GM21737 (cell line): ENCODE measurements around the gene CRTC3.
"Not testable (repeated sequence)": the region's sequence is repeated elsewhere in the genome, so short reads cannot be mapped to it uniquely, and the experiment has no call there.

Experiments
- ATAC-seq: cut with Tn5 transposase; IDR thresholded peaks from one replicate; pipeline ENCODE4 v1.9.1; 2021; ENCODE audit warnings: mild to moderate bottlenecking, moderate library complexity; ENCODE audit not compliant: unreplicated experiment

The CRTC3 gene

DNA sequence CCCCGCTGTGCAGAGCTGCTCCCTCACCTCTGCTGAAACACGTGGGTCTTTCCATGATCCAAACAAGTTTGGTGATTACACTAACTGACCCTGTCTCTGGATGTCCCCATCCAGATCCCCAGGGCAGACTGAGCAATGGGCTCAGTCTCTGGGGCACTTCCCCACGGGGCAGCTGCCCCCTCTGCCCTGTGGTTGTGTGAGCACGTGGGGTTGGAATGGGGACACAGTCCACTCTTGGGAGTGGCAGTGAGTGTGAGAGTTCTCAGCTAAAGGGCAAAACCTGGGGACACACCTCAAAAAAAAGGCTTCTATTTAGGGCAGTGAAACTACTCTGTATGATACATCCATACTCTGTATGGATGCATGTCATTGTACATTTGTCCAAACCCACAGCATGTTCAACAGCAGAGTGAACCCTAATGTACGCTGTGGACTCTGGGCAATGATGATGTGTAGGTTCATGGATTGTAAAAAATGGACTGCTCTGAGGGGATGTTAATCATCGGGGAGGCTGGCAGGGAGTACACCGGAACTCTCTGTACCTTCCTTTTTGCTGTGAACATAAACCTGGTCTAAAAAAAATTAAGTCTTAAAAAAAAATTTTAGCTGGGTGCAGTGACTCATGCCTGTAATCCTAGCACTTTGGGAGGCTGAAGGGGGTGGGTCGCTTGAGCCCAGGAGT lies 137.5 kb downstream of the CRTC3 start:
- no peak for ATAC-seq

DNA sequence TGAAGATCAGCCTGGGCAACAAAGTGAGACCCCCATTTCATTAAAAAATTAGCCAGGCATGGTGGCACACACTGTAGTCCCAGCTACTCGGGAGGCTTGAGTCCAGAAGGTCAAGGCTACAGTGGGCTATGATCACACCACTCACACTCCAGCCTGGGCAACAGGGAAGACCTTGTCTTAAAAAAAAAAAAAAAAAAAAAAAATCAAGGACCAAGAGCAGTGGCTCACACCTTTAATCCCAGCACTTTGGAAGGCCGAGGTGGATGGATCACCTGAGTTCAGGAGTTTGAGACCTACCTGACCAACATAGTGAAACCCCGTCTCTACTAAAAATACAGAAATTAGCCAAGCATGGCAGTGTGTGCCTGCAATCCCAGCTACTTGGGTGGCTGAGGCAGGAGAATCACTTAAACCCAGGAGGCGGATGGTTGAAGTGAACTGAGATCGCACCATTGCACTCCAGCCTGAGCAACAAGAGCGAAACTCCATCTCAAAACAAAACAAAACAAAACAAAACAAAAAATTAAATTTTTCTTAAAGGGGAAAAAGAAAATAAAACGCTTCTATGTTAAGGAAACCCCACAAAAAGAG lies 138.1 kb downstream of the CRTC3 start:
- not testable (repeated sequence) for ATAC-seq

DNA sequence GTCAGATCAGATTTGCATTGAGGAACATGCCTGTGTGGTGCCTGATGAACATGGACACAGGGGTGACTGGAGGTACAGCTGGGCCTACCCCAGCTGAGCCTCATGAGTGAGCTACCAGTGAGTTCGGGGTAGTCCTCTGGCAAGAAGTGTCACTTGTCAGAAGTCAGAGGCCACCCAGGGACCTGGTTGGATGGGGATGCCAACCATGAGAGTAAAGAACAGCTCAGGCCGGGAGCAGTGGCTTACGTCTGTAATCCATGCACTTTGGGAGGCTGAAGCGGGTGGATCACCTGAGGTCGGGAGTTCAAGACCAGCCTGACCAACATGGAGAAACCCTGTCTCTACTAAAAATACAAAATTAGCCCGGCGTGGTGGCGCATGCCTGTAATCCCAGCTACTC lies 140.9 kb downstream of the CRTC3 start:
- ATAC-seq, result not testable (repeated sequence)

DNA sequence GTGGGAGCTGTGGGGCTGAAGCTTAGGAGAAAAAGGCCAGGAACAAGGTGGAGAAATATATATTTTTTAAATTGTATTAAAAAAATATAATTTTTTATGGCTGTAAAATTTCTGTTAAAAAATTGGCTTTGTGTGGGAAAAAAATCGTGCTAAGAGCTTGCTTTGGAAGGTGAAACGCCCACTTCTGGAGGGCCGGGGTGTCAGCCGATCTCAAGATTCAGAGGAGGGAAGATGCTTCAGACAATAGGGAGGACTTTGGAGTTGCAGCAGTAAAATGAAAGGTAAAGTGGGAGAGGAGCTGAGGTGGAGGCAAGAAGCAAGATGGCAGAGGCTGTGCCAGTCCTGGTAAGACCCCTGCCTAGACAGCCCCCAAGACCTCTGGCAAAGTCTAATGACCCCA lies 141.5 kb downstream of the CRTC3 start:
- no peak for ATAC-seq

DNA sequence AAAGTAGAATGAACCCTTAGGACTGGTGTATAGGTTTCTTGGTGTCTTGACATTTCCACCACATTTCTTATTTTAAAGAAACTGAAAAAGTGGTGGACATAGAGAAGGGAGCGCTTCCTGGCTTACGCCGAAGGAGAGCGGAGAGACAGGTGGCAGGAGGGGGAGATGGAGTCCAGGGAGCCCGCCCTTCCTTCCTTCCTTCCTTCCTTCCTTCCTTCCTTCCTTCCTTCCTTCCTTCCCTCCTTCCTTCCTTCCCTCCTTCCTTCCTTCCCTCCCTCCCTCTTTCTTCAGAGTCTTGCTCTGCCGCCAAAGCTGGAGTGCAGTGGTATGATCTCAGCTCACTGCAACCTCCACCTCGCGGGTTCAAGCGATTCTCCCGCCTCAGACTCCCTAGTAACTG lies 143.6 kb downstream of the CRTC3 start:
- ATAC-seq, result not testable (repeated sequence)

DNA sequence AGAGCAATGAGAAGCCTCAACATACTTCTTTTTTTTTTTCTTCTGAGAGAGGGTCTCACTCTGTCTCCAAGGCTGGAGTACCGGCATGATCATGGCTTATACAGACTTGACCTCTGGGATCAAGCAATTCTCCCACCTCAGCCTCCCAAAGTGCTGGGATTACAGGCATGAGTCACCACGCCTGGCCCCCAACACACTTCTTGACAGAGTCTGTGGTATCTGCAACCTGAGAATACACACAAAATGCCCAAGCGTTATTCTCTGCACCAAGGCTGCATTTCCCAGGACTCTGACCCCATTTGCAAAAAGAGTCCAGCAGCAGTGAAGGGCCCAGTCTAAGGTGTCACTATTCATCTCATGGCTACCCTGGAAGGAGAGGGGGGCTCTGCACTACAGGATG lies 144.8 kb downstream of the CRTC3 start:
- no peak for ATAC-seq

DNA sequence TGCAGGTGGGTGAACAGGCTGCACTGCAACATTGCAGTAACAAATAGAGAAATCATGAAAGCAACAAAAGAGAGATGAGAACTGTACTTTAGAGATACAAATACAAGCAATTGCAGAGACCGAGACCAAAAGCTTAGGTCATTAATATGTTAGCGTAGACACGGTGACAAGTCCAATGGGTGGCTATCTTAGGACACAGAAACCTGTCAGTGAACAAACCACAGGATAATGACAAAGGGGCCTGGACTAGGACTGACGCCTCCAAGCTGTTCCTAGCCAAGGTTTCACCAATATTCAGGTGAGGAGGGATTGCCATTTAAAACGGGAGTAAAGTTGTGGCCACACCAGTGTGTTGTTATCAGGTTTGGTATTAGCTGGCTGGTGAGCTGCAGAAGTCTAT lies 145.7 kb downstream of the CRTC3 start:
- no peak for ATAC-seq

DNA sequence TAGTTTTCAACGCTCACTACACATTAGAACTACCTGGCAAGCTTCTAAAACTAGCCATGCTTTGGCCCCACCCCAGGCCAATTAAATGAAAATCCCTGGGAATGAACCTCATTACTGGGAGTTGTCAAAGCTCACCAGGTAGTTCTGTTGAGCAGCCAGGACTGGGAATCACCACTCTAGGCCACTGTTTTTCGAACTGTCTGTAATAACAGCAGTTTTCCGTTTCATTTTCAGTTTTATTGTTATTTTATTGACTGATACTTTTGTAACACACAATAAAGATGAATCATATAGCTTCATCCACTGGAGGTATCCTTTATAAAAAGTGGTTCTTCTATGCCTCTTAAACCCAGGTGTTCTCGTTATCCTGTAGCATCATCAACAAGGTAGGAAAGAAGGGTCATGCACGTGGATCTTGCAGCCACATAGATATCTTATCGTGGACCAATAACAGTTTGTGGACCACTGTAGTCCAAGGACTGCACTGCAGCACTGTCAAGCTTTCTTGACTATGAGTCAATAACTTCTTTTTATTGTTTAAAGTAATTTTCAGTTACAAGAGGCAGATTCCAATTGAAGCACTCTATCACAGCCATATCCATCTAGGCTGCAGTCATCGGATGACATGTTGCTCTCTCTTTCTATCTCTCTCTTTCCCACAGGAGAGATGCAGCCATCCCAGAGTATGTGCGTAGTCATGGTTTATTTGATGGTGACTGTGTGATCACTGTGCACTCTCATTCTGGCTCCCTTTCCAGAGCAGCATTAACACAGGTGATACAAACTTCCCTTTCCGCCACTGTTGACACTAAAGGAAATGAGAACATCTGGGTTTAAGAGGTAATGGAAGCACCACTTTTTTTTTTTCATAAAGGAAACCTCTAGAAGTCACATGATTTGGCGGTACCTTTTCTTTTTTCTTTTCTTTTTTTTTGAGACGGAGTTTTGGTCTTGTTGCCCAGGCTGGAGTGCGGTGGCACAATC lies 148.4 kb downstream of the CRTC3 start:
- no peak for ATAC-seq

DNA sequence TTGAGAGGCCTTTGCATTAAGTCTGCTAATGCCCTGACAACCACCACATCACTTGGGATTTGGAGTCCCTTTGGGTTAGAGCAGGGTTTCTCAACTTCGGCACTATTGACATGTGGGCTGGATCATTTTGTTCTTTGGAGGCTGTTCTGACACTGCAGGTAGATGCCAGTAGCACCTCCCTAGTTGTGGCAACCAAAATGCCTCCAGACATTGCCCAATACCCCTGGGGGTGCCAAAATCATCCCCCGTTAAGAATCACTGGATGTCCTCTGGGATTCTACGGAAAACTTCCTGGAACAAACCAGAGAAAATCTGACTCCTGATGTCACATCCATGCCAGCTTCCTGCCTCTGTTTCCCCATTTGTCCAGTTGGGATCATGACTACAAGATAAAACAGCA lies 150.2 kb downstream of the CRTC3 start:
- no peak for ATAC-seq

DNA sequence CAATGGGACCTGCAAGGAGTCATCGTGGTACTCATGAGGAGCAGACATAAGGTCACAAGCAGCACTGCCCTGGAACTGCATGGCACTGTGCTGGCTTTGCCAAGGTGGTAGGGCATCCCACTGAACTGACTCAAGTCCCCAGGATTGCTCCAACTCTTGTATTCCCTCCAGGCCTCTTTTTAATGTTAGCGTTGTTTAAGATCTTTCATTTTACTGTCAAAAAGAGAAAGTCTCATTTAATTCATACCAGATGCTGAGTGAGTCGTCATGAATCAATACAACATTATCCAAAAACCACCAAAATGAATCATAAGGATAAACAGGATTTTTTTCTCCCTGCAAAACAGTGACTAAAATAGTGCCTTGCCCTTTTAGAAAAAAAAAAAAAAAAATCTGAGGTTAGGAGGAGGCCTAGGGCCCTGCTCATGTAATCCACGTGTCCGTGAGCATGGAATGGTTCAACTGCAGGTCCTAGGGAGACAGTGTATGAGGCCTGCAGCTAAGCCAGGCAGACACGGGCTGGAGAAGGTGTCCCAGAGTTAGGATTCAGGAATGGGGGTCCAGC lies 150.7 kb downstream of the CRTC3 start:
- no peak for ATAC-seq

DNA sequence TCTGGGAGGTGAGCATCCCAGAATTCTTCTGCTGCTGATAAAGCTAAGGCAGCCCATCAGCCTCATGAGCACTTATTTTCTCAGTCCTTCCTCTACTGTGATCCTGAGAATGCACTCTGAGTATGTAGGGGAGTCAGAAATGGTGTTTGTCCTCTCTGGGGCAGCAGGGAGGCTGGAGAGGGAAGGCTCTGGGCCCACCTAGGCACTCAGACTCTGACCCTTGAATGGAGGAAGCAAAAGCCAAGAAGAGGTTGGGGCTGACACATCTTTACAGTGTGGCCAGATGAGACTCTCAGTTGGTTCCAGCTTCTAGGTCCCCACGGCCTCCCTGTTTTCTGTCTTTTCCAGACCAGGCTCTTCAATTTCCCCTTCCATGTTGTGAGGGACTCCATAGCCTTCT lies 151.3 kb downstream of the CRTC3 start:
- ATAC-seq, result no peak

DNA sequence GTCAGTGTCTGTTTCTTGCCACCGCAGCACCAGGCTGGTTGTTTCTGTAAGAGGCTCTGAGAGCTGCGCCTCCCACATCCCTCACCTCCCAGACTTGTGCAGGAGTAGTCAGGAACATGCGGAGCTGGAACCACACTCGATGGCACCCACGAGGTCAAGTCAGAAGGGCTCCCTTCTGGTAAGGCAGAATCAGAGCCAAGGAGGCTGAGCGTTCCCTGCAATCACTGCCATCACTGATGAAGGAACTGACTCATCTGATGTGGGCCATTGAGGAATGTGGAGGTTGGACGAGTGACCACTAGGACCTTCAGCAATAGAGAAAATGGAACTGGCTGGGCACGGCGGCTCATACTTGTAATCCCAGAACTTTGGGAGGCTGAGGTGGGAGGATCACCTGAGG lies 151.8 kb downstream of the CRTC3 start:
- no peak for ATAC-seq

DNA sequence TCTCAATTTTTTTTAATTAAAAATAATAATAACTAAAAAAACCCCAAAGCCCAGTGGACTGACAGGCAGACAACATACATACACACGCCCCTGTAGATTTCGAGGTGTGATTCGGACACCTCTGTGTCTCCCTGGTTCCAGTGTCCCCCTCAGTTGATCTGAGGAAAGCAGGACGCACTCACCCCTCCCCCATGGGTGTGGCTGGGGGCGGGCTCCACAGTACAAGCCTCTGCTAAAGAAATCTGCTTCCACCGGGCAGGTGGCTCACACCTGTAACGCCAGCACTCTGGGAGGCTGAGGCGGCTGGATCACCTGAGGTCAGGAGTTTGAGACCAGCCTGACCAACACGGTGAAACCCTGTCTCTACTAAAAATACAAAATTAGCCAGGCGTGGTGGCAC lies 153.6 kb downstream of the CRTC3 start:
- ATAC-seq, result no peak

DNA sequence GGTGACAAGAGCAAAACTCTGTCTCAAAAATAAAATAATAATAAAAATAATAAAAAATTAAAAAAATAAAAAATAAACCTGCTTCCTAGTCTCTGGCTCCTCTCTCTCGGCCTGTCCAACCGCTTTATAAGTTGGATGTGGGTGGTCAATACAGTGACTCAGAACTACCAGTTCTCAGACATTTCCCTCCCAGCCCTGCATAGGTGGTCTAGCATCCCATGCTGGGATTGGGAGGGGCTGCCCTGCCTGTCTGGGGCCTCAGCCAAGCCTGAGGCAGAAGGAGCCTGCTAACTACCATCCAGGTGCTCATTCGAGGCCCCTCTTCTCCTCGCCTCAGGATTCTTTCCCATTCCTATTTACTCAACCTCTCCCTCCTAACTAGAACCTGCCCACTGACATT lies 154.2 kb downstream of the CRTC3 start:
- no peak for ATAC-seq

DNA sequence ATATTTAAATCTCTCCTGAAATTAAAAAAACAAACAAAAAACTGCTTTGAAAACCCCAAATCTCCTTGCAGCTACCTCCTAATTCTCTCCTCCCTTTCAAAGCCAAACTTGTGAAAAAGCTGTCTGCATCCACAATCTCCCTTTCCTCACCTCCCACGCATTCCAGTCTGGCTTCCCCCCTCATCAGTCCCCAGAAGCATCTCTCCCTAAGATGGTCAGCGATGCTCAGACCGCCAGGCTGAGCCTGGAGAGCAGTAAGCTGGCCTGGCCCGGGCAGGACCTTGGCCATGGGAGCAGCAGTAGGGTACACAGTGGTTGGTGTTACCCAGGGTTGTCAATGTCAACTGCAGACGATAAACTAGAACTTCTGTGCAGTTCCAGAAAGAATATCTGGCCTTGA lies 154.6 kb downstream of the CRTC3 start:
- ATAC-seq, result no peak

DNA sequence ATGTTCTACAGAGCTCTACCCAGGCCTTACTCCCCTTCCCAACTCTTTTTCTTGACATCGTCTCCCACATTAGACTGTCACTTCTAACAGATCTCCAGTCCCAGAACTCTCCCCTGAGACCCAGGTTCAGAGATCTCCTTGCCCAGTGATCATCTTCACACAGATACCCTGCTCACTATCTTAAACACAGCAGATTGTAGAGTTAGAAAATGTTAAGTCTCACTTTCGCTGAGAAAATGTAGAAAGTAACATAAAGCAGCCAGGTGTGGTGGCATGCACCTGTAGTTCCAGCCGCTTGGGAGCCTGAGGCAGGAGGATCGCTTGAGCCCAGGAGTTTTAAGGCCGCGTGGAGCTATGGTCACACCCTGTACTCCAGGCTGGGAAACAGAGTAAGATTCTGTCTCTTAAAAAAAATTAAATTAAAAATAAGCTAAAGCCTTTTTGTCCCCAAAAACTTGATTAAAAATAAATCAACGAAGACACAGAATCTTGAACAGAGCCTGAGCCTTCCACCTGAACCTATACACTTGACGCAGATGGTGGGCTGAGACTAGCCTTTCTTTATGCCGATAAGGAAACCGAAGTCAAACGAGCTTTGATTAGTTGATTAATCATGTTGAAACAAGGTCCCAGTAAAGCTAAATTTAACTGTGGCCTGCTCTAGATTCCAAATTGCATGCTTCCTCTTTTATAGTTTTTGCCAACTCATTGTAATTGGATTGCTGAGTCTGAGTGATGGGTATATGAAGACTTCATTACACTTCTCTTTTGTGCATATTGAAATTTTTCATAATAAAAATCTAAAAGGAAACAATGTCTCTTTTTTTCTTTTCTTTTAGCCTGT lies 156.1 kb downstream of the CRTC3 start:
- peak; percentile 27 for ATAC-seq

DNA sequence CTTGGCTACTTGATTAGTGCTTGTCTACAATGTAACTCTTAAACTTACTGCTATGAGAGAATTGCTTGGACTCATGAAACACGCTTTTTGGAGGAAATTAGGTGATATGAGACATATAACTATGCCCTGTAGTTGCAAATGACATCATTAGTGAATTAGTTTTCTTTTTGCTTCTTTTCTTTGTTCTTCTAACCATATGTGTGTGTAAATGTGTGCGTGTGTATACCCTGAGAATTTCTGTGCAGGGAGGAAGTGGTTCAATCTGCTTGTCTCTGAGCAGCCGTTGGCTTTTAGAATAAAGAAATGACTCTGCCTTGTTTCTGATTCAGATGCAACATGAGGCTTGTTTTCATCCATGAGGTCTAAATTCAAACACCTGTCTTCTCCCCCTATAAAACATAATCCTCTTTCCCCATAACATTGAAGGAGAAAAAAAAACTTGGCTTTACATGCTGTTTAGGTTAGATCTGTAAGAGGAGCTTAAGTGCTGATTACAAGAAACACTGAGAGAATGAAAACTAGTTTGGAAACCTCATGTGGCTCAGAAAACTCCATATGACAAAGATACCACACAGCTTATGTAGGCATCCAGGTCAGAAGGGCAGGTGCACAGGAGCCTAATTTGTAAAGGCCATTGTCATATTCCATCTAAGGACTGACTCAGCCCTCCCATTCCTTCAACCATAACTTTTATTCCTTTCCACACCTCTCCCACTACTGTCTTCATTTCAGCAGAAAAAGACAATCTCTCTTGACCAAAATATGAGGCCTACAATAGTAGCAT lies 156.9 kb downstream of the CRTC3 start:
- peak; percentile 79 for ATAC-seq

DNA sequence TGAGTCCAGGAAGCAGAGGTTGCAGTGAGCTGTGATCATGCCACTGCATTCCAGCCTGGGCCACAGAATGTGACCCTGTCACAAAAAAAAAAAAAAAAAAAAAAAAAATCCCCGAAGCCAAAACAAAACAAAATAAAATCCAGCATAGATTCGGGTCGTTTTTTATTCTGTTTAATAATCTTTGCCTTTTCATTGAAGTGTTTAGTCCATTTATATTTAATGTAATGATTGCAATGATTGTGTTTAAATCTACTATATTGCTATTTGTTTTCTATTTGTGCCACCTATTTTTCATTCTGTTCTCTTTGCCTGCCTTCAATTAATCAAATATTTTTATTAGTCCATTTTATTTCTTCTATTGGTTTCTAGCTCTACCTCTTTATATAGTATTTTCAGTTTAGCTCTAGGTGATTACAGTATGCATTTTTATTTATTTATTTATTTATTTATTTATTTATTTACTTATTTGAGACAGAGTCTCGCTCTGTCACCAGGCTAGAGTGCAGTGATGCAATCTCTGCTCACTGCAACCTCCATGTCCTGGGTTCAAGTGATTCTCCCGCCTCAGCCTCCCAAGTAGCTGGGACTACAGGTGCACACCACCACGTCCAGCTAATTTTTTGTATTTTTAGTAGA lies 159.7 kb downstream of the CRTC3 start:
- ATAC-seq, result not testable (repeated sequence)

DNA sequence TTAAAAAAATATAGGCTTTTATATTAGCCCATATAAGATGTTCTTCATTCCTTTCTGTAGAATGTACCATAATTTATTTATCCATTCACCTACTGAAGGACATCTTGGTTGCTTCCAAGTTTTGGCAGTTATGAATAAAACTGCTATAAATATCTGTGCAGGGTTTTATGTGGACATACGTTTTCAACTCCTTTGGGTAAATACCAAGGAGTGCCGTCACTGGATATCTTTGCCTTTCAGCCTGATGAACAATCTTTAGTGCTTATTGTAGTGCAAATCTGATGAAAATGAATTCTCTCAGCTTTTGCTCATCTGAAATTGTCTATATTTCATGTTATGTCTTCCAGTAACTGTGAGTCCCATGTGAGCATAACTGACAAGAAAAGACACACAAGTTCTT lies 160.9 kb downstream of the CRTC3 start:
- no peak for ATAC-seq
